Retinal pigment epithelial cell (primary cell): ENCODE data around the gene NKX2-2.

Source experiments
- DNase-seq: peaks from one replicate; pipeline ENCODE4 v3.0.0-alpha.2; 2010; ENCODE audit warnings: low read depth
- H3K4me3 ChIP-seq: 2 replicates; pipeline ENCODE4 v1.5.1; 2011; ENCODE audit warnings: mild to moderate bottlenecking, low read length, control low read depth, moderate library complexity
- TF ChIP-seq, protein P1 (sequence below): conservative IDR thresholded peaks from 2 replicates; pipeline ENCODE4 v1.5.1; 2011; ENCODE audit warnings: low read depth, low read length, control low read depth, inconsistent platforms

NKX2-2 gene

DNA sequence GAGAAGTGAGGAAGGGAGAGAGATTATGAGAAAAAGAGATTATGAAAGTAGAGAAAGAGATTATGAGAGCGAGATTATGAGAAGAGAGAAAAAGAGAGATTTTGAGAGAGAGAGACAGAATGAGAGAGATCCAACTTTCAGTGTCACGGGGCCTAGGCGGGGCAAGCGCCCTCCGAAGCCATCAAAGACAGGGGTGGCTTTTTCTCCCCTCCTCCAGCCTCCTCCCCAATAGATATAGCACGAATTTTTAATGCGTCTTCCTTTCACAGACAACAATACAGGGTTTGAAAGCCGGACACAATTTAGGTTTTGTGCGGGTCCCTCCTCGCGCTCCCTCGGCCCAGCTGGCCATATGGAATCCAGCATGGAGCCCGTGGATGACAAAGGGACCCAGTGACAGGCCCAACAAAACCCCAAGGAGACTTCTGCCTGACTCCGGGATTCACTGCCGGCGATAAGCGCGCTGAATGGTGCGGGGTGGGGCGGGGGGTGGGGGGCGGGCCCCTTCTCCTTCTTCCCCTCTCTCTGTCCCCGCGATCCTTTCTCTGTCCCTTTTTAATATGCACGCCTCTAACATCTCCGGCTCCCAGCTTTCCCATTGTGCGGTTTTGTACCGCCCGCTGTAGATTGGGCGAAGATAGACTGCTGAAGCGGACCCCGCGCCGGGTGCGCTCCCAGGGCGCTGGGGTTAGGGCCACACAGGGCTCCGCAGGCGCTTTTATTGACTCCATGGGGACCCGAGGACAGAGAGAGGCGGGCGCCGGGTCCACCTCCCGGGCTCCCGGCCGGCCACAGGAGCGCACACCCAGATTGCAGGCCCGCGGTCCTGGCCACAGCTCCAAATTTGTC lies 5.4 kb downstream of the NKX2-2 start:
- TF ChIP-seq, protein P1, sequence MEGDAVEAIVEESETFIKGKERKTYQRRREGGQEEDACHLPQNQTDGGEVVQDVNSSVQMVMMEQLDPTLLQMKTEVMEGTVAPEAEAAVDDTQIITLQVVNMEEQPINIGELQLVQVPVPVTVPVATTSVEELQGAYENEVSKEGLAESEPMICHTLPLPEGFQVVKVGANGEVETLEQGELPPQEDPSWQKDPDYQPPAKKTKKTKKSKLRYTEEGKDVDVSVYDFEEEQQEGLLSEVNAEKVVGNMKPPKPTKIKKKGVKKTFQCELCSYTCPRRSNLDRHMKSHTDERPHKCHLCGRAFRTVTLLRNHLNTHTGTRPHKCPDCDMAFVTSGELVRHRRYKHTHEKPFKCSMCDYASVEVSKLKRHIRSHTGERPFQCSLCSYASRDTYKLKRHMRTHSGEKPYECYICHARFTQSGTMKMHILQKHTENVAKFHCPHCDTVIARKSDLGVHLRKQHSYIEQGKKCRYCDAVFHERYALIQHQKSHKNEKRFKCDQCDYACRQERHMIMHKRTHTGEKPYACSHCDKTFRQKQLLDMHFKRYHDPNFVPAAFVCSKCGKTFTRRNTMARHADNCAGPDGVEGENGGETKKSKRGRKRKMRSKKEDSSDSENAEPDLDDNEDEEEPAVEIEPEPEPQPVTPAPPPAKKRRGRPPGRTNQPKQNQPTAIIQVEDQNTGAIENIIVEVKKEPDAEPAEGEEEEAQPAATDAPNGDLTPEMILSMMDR: no peak
- H3K4me3 ChIP-seq: no peak overlapping the region
- no peak for DNase-seq

DNA sequence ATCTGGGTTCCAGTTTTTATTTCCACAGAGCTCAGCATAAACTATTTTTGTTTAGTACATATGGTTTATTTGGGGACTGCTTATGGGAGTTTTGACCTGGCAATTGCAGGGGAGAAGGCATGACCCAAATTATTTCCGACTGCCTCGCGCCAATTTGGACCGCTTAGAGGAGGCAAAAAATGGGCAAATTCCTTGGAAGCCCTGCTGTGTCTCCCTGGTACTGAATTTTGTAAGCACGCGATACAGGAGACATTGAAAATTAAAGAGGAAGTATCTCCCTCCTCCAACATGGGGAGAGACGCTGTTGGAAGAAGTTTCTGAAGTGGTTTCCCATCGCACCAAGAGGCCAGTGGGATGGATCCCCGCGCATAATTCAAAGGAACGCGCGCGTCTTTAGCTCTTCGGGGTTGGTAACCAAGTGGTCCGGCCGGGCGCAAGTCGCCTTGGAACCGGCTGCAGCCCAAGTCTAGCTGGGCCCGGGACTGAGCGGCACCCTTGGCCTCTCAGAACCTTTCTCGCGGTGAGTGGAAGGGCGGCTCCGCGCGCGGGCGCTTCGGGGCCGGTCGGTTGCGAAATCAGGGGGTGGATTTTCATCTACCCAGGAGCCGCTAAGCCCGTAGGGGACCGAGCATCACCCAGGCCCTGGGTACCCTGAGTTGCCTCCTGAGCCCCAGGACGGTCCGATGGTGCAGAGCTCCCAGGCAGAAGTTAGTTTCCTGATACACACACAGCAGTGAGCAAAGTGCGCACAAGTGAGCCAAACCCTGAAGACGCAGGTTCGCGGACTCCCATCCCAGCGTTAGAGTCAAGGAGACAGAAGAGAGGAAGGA lies 6.2 kb downstream of the NKX2-2 start:
- DNase-seq: no peak
- no peak overlapping the region for H3K4me3 ChIP-seq
- TF ChIP-seq, protein P1: no peak

DNA sequence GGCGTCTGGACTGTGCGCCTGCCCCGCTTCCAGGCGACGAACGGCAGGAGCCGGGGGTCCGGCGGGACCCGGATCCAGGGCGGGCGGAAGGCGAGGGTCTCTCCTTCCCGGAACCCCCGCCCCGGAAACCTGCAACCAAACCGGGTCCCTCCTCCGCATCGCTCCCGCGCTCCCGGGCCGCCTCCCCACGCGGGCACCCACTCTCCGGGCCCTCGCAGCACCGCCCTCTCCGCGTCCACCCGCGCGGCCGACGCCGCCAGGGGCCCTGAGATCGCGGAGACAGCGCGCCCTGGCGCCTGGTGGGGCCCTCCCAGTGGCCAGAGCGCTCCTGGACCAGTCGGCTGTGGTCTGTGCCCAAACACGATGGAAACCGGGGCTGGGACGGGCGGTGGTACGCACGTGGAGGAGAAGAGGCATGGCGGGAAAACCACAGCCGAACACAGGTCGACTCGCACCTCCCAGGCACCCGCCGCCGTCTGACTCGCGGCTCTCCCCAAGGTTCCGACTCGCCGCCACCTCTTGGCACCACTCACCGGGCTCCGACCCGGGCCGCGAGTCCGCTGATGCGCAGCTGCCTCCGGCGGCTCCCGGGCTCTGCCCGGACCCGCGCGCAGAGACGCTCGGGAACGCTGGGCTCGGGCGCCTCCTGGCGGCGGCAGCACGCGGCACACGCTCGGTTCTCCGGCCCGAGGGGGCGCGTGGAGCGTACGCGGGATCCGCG lies 7.9 kb downstream of the NKX2-2 start:
- no peak for DNase-seq
- TF ChIP-seq, protein P1: peak; percentile 66
- H3K4me3 ChIP-seq: peak overlapping the region; percentile 35

DNA sequence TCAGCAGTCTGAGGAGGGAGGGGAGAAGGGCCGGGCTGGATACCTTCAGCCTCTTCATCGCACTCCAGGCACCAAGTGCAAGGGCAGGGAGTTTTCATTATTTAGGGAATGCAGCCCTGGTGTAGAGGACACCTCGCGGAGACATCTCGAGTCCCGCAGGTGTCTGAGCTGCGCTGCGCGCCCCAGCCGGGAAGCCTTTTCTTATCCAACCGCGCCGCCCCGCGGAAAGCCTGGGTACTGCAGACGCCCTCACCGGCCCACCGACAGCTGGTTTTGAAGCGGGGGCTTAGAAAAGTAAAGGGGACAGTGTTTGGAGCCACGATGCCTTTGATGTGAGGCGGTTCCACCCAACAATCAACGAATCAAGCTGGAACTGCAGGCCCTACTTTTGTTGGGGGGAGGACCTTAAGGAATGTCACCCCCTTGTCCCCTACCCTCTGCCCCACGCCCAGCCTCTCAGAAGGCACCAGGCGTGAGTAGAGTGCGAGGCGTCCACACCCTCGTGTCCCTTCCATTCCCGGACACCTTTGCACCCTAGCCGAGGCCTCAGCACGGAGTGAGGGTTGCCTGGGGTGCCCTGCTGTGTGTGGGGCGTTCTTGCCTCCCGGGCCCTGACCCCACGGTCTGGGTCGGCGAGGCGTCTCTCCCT lies 8.6 kb downstream of the NKX2-2 start:
- H3K4me3 ChIP-seq: peak overlapping the region; percentile 17
- TF ChIP-seq, protein P1: peak; percentile 96
- no peak for DNase-seq

DNA sequence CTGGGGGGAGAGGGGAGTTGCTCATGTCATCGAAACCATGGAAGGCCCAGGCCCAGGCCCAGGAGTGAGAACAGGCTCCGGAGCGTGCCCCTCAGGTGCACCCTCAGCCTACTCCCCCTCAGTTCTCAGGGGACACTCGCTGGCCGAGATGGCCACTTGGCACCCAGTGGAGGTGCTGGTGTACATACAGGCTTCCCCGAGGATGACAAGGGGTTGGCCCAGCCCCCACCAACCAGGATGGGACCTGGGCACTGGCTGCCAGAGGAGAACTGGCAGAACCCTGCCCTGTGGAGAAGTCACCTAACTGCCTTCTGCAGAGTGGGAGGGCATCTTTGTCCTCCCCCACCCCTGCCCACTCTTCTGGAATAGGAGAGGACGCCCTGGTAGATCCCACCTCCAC lies 9.5 kb downstream of the NKX2-2 start:
- H3K4me3 ChIP-seq: no peak overlapping the region
- DNase-seq: no peak
- TF ChIP-seq, protein P1: no peak

DNA sequence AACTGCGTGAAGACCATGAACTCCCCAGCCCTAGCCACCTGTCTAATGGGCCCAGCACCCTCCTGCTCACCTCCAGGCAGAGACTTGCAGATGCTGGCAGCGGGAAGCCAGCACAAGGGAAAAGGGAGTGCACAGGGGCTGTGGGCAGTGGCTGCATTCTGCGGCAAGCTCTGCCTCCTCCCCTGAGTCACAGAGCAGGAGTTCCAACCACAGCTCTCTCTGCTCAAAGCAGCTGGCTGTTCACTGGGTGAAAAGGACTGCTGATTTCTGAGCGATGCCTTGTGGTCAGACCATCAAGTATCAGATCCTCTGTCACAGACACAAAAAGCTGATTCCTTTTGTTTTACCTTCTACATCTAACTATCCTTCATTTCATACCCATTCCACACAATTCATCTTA lies 10.5 kb downstream of the NKX2-2 start:
- no peak for DNase-seq
- TF ChIP-seq, protein P1: no peak
- no peak overlapping the region for H3K4me3 ChIP-seq
